Activated gamma-delta T cell treated with anti-CD3 and anti-CD28 coated beads, Interleukin-2, amount 50 U/mL, for 16 hours (primary cell): Measurements from ENCODE around the gene LMAN2.
"Not testable (repeated sequence)": the region's sequence is repeated elsewhere in the genome, so short reads cannot be mapped to it uniquely, and the experiment has no call there.

Experiments
- DNase-seq: peaks from one replicate; pipeline ENCODE4 v3.0.0-alpha.2; 2020; ENCODE audit warnings: low read depth

LMAN2 gene

DNA sequence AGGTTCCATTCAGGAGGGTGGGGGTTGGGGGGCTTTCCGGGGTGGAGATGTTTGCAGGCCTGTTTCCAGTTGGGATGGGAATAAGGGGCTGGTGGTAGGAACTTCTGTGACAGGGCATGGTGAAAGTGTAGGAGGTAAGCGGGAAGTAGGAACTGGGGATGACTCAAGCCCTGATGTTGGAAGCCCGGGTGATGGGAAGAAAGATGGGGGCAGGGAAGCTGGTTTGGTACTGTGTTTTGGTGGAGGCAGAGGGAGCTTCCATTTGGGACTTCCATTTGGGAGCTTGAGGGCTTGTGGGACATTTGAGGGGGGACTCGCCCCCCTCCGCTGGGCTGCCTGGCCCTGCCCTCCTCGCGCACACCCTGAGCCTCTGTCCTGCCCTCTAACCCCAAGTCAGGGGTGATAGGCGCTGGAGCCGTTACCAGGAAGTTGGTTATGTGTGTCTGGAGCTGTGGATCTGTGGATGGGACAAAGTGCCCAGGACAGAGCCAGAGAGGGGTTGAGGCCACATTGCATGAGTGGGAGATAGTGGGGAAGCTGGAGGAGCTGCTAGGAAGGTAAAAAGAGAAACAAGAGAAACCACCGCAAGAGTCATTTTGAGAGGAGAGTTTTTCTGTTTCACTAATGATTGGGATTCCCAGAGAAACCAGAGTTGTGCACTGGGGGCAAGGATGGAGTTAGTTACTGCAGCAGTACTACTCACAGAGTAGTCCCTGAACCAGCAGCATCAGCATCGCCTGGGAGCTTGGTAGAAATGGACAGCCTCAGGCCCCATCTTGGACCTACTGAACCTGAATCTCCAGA lies 12.9 kb upstream of the LMAN2 start:
- DNase-seq = no peak

GRCh38 chr5:177363565-177363964 lies 12.1 kb upstream of the LMAN2 start:
- no peak for DNase-seq

- DNase-seq = peak; percentile 52
Observed at GRCh38 chr5:177362610-177363507, 11.4 kb upstream of the LMAN2 start.

DNA sequence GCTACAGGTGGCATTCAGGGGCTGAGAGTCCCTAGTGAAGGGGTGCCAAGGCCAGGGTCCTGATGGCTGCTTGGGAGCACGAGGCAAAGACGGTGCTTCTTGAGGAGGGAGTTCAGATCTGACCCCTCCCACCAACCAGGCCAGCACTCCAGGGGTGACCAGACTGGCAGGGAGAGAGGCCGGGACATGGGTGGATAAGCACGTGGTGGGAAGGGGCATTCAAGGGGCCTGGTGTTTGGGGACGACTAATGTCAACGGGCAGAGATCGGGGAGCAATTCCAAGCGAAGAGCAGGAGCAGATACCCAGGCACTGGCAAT lies 10.8 kb upstream of the LMAN2 start:
- DNase-seq = no peak

- DNase-seq = no peak
Observed at GRCh38 chr5:177361418-177362291, 10.2 kb upstream of the LMAN2 start.

DNA sequence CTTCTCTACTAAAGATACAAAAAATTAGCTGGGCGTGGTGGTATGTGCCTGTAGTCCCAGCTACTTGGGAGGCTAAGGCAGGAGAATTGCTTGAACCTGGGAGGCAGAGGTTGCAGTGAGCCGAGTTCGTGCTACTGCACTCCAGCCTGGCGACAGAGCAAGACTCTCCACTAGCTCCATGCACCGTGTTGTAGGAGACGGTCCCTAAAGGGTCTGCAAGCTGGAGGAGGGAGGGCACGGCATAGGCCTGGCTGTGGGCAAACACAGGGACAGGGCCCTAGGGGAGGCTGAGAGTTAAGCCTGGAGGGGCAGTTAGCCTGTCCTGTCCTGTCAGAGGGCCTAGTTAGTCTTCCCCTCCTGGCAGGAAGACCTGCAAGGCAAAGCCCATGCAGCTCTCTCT lies 9.3 kb upstream of the LMAN2 start:
- DNase-seq = not testable (repeated sequence)

- DNase-seq = no peak
Observed at GRCh38 chr5:177359860-177360259, 8.4 kb upstream of the LMAN2 start.

- DNase-seq = no peak
Observed at GRCh38 chr5:177359451-177359851, 8.0 kb upstream of the LMAN2 start.

GRCh38 chr5:177358370-177358819 lies 6.9 kb upstream of the LMAN2 start:
- no peak for DNase-seq

- DNase-seq = peak; percentile 58
Observed at GRCh38 chr5:177357459-177358351, 6.2 kb upstream of the LMAN2 start, which contains the start of gene RGS14. TSS of gene RGS14 (plus strand) at chr5:177357924. CDS start at chr5:177358025, 101 bp downstream.

- no peak for DNase-seq
Observed at GRCh38 chr5:177357146-177357458, 5.6 kb upstream of the LMAN2 start.

DNA sequence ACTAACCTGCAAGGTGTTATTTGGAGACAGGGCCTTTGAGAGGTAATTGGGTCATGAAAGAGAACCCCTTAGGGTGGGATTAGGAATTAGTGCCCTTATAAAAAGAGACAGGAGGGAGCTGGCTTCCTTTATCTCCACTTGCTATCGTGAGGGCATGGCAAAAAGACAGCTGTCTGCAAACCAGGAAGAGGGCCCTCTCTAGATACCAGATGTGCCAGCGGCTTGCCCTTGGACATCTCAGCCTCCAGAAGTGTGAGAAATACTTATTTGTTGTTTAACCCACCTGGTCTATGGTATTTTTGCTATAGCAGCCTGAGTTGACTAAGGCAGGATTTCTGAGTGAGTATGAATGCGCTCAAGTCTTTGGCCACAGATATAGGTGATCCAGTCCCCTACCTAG lies 5.3 kb upstream of the LMAN2 start:
- no peak for DNase-seq

DNA sequence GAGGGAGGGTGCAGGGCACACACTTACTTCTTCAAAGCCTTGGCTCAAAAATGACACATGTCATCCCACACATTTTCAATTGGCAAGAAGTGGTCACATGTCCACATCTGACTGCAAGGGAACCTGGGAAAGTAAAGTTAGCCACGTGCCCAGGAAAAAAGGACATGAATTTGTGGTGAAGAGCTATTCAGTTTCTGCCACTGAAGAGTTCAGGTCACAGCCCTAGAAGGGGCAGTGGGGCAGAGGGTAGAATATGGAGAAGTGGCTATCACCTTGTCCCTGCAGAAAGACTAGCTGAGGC lies 4.3 kb upstream of the LMAN2 start:
- DNase-seq = no peak

DNA sequence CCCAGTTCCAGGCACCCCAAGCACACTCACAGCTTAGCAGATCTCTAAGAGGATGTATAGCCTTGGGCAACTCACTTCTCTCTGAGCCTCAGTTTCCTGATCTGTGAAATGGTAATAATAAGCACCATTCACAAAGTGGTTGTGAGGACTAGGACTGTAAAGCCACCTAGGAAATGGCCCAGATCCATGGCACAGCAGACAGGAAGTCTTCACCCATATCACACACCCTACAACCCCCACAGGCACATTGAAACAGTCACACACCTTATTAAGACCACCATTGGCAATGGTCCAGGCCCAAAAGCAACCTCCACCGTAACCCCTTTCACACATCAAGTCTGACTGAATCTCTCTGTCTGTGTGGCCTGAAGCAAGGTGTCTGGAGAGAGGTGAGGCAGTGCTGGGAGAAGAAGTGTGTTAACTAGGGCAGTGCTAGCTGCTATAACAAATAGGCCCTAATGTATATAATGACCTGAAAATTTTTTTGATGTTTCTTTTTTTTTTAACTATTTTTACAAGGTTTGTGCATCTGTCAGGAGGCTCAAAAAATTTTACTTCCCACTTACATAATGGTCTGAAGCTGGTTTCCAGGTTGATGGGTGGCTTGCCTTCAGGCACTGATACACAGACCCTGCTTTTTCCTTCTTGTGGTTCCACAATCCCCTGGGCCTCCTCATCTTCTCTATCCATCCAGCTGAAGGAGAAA lies 3.8 kb upstream of the LMAN2 start:
- DNase-seq = no peak

GRCh38 chr5:177354711-177355110 lies 3.2 kb upstream of the LMAN2 start:
- DNase-seq = no peak

DNA sequence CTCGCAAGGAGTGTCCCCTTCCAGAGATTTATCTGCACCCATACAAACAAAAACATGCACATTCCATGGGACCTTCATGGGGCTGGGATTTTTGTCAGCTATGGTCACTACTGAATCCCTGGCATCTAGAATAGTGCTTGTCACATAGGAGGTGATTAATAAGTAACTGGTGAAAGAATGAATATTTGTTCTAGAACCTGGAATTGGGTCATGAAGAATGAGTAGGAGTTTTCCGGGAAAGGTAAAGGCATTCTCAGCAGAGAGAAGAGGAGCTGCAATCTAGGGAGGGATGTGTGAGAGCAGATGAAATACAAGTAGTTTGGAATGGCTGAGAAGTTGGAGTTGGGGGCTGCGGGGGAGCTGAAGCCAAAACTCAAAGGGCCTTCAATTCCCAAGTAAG lies 2.8 kb upstream of the LMAN2 start:
- DNase-seq = no peak

DNA sequence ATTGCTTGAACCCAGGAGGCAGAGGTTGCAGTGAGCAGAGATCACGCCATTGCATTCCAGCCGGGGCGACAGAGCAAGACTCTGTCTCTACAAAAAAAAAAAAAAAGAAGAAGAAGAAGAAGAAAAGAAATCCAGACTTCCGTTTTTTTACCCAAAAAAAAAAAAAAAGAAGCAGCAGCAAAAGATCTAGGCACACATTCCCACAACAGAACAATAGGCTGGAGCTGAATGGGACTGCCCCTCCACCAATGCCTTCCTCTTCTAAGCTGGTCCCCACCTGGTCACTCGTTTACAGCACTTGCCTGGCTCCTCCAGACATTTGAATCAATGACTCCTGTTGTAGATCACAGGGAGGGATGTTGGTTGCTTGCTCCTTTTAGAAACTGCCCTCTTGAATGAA lies 1.6 kb upstream of the LMAN2 start:
- no peak for DNase-seq

GRCh38 chr5:177350776-177351391 lies 584 bp downstream of the LMAN2 start:
- DNase-seq = no peak

DNA sequence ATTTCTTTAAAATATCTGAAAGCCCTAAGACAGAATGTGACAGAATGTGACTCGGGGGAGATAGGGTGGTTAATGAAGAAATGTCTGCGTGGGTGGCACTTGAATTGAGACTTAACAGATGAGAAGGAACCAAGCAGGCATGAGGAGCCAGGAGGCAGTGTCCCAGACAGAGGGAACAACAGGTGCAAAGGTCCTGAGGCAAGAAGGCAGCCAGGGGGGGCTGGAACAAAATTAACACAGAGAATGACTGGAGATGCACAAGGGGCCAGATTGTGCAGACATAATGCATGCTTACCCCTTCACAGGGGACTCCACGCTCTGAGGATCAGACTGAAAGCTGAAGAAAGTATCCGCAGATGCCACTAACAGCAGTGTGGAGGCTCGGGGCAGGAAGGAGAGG lies 1.7 kb downstream of the LMAN2 start:
- DNase-seq = no peak

DNA sequence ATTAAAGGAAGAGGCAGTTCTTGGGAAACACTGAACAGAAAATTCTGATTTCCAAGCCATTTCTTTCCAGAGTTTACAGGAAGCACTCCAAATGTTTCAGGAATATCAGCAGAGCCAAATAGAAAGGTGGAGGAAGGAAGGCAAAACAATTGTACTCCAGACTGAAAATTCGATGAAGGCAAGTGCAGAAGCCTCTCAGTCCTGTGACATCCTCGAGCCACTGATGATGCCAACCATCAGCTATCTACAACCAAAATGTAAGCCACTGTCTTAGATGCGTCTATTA lies 2.2 kb downstream of the LMAN2 start:
- DNase-seq = no peak

- DNase-seq = no peak
Observed at GRCh38 chr5:177347699-177348098, 3.8 kb downstream of the LMAN2 start.
